SK-N-MC (cell line): Measurements from ENCODE around the gene FSCN2.

Experiments used
- EZH2 ChIP-seq: fragments of 200-600 bp; sonication (generic); IDR thresholded peaks from one replicate; pipeline ENCODE4 v1.6.1; 2017; ENCODE audit warnings: antibody characterized with exemption
- POLR2AphosphoS5 ChIP-seq: IDR thresholded peaks from 2 replicates; pipeline ENCODE4 v1.6.1; 2012; ENCODE audit warnings: mild to moderate bottlenecking, low read depth, low read length, borderline replicate concordance

- TF ChIP-seq EZH2 (no peak), POLR2AphosphoS5 (no peak)
Measured at GRCh38 chr17:81511554-81511803, 16.7 kb upstream of the FSCN2 start.
